HG03432 (cell line): ENCODE data around the gene ANKRD35.
"Not testable (repeated sequence)": the region's sequence is repeated elsewhere in the genome, so short reads cannot be mapped to it uniquely, and the experiment has no call there.

Experiments
- ATAC-seq: cut with Tn5 transposase; IDR thresholded peaks from one replicate; pipeline ENCODE4 v1.9.1; 2021; ENCODE audit warnings: mild to moderate bottlenecking, moderate library complexity; ENCODE audit not compliant: unreplicated experiment

Gene ANKRD35

DNA sequence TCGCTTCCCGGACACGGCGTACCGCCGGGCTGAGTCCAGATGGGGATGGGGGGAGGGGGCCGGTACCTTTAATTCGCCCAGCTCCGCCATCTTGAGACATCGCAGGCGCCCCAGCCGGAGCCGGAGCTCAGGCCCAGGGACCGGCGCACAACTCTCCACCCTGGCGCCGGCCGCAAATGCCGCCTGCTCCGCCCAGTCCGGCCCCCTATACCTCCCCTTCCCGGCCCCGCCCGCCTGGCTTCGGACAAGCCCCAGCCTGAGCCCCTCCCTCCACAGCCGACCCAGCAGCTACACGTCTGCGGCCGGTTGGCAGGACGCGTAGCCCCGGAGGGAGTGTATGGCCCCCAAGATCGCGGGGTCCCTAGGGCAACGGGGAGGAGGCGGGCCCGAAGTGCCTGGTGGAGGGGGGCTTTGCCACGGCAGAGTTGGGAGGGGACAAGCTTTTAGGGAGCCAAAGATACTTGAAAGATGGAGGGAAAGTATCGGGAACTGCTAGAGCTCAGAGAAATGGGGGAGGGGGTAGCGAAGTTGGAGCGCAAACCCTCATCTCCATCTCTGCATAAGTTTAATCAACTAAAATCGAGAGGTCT, 26.7 kb downstream of the ANKRD35 start, which contains the start of gene PIAS3:
PIAS3 (minus strand) TSS at position 181 of the 590 bp plus-strand sequence; CDS start at position 90, 91 bp downstream.
- peak; percentile 82 for ATAC-seq

DNA sequence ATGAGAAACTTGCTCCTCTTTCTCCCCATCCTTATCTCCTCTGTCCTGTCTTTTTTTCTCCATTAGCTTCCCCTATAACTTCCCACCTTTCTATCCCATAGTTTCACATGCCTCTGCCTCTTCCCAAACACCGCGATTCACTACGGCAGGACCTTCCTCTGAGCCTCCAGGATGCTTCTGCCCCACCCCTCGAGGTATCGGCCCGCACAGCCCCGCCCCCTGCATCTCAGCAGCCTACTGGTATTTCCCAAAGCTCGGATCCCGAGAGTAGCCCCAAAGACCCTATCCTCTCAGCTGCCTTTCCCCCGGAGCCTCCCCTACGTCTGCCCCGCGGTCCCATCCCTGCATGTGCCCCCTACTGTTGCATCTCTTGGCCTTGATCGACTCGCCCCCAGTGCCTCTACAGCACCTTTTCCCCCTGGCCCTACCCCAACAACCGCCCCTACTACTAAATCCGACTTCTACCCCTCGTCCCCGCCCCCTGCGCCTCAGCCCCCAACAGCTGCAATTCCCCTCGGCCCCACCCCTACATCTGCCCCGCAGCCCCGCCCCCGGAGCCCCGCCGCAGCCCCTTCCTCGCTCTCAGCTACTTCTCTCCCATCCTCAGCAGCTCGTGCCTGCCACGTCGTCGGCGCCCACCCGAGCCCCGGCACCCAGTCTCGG, 27.3 kb downstream of the ANKRD35 start:
- peak; percentile 21 for ATAC-seq

DNA sequence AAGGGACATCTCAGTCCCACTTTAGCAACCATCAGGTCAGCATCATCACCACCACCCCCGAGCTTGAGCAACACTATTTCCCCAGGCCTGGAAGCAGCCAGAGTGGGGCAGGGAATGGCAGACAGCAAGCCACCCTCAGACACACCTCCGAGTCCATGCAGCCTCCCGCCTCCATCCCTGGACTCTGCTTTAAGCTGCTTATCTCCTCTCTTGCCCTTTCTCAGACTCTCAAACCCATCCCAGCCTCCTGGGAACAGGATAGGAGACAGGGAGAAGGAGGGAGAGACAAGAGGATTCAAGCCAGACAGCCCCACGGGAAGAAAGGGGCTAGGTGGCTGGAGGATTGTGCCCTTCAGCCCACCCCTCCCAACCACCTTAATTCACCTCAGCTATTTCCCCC, 28.5 kb downstream of the ANKRD35 start:
- ATAC-seq, result no peak

DNA sequence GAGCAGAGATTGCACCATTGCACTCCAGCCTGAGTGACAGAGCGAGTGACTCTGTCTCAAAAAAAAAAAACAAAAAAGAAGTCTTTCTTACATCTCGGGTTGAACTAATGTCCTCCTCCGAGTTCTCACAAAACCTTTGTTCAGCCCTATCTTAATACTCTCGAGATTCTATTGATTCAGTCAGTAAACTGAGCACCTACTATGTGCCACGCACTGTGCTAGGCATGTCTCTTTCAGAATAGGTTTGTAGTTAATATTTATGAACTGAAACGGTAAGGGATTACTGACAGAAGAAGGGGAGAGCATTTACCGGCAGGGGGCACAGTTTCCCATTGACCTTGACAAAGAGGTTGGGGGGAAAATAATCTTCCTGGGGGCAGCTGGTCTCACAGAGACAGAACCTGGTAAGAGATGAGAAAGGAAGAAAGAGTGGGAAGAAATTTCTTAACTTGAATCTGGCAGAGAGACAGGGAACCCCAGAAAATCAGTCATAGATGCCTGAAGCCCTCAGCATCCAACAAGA, 30.2 kb downstream of the ANKRD35 start:
- no peak for ATAC-seq

DNA sequence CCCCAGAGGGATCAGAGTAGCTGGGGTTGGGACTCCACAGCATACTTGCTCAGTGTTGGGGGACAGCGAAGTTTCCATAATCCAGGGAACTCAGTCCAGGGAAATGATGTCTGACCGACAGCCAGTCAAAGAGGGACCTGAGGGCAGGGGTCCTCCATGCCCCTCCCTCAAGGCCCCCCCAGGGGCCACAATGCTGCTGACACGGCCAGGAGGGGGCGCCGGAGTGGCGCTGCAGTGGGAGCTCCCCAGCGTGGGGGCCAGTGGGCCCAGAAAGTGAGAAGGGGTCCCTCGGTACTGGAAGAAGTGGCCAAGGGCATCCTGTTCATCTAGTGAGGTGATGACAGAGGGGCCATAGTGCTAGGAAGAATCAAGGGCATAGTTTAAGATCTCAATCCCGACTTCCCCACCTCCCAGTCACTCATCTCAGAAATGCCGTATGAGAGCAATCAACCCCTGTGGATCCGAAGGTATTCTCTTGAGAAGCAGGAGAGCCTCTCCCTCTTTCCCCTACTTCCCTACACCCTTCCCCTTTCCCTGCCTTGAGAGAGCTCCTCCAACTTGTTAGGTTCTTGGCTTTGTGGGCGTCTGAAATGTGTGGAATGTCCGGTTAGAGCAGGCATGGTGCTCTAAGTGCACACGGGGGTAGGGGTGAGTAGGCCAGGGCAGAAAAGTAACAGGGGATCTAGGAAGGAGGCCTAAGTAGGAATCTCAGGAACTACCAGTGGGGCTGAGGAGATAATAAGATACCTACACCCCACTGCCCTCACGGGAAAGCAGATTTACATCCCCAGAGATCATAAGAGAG, 36.1 kb downstream of the ANKRD35 start:
- no peak for ATAC-seq

DNA sequence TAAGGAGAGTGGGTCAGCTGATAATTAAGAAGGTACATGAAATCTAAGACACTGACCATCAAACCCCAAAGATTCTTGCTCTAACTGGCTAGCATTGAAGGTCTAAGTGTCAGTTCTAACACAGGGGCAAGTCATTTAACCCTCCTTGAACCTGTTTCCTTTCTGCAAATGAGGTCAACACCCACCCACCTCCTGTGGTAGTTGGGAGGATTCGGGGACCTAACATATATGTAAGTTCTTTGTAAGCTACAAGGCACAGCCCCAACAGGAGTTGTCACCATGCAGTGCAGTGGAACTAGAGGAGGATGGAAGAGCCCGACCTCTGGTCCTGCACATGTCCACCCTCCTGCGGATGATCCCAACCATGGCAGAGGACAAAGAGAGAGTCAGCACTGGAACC, 37.8 kb downstream of the ANKRD35 start:
- ATAC-seq, result no peak

DNA sequence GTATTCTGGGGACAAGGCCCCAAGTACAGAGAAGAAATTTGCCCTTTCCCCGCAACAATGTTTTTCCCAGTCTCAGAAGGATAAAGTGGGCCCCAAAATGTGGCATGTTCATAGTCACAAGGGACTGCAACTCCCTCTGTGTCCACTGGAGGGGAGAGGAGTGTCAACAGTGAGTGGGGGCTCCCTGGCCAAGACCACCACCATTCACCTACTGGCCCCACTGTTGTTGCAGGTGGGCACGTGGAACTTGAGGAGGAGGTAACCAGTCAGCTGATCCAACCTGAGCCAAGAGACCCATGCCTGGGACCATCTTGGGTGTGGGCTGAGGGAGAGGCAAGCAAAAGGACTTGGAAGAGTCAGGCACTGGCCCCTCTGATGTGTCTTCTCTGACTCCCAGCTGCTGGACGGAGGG, 39.5 kb downstream of the ANKRD35 start:
- peak; percentile 30 for ATAC-seq

DNA sequence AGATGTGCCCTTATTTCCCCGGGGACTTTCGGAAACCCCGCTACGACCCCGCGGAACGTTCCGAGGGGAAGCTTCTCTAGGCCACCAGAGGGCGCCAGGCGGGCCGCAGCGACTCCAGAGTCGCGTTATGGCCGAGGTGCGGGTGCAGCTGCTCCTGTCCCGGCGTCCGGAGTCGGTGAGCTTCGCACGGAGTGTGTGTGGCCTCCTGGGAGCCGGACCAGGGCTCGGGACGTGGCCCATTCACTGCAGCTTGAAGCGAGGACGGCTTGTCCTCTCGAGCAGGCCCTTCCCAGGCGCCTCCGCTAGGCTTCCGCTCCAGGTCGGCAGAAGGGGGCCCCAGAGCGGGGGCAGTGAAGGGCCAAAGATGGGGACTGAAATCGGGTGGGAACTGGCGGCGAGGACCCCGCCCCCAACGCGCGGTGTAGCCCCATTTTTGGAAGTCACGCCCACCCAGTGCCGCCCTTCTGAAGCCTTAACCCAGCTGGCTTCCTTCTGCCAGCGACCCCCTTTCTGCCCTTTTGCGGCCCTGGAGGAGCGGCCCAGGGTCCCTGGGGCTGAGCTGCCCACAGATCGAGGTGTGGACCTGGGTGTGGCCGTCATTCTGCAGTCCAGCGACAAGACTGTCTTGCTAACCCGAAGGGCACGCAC, 40.0 kb downstream of the ANKRD35 start, which contains the start of gene NUDT17:
NUDT17 (plus strand) TSS at position 117 of the 648 bp plus-strand sequence; CDS start at position 128, 11 bp downstream.
- peak; percentile 73 for ATAC-seq

DNA sequence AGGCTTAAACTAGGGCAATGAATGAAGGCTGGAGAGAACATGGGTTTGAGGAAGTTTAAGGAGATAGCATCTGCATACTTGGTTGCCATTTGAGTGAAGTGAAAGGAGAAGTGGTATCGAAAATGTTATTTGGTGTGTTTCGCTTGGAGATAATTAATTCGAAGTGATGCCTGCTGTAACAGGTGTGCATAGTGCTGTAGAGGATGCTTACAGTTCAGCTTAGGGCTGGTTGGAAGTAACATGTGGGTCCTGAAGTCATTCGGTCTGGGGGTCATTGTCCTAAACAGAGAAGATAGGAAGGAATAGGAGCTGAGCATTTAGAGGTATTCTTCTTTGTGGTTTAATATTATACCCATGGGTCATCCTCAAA, 40.5 kb downstream of the ANKRD35 start:
- ATAC-seq, result peak; percentile 75

DNA sequence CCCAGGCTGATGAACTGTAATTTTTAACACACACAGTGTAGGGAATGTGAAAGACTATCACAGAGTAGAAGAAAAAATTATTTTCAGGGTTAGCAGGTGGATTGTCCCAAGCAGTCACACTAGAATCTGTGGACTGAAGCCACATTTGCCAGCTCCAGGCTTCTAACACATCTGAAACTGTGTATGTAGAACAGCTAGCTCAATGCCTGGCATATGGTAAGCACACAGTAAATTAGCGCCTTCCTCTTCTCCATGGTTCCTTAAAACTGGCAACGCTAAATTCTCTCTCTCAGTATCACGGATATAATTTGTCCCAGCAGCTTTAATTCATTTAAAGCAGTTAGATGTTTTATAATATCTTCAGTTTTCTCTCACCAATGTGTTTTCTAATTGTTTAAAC, 42.6 kb downstream of the ANKRD35 start:
- ATAC-seq, result no peak

DNA sequence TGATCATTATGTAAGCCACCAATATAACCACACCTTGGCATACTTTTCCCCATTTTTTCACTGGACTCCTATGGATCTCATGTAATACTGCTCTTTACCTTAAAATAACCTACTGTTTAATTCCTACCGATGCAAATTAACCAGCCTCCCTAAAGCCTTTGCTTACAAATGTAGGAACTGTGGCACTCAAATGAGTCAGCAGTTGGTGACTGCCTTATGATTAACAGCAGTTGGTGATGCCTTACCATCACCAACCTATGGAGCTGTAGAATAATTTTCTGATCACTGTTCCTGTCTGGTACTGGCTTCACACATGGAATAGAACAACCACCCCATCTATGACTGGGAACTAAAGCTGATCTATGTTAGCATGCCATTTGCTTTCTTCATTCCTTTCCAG, 48.0 kb downstream of the ANKRD35 start:
- no peak for ATAC-seq

DNA sequence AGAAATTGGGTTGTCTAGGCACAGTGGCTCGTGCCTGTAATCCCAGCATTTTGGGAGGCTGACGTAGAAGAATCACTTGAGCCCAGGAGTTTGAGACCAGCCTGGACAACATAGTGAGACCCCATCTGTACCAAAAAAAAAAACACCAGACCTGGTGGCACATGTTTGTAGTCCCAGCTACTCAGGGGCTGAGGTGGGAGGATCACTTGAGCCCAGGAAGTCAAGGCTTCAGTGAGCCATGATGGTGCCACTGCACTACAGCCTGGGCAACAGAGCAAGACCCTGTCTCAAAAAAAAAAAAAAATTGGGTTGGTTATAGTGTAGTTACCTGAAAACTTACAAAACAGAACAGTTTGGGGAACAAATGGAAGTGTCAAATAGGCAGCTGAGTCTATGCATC, 54.9 kb downstream of the ANKRD35 start:
- not testable (repeated sequence) for ATAC-seq

DNA sequence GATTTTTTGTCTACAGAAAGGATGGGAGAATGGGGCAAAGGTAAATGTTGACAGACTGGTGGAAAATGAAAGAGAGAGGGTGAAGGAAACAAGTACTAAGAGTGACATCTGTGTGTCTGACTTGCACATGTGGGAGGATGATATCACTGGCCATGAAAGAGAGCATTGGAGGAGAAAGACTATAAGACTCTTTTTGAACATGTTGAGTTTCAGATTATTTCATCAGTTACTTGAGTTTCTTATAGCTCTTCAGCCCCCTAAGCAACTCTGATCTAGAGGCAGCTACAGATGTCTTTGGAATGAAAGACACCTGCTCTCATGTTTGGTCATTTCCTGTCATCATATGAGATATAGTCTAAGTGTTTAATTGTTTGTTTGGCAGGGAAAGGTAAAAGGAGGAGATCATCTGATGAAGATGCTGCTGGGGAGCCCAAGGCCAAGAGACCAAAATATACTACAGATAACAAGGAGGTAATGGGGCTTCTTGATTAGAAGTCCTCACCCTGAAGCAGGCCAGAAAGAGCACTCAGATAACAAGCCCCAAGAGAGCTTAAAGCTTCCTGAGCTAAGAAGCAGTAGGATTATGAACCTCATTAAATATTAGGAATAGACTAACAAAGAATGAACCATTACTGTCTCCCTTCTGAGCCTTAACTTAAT, 57.2 kb downstream of the ANKRD35 start:
- no peak for ATAC-seq

DNA sequence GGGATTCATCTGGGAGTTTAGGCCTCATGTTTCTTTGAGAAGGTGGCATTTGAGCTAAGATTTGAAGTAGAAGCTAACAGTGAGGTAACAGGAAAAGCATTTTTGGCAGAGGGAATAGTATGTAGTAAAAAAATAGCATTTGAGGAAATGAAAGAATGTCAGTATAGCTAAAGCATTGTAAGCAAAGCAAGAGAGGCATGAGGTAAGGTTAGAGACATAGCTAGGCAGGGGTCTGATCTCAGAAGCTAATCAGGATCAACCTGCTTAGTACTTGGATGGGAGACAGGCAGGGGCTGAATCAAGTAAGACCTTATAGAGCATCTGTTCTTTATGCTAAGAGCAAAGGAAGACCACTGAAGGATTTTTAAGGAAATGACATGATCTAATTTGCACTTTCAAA, 57.7 kb downstream of the ANKRD35 start:
- no peak for ATAC-seq

DNA sequence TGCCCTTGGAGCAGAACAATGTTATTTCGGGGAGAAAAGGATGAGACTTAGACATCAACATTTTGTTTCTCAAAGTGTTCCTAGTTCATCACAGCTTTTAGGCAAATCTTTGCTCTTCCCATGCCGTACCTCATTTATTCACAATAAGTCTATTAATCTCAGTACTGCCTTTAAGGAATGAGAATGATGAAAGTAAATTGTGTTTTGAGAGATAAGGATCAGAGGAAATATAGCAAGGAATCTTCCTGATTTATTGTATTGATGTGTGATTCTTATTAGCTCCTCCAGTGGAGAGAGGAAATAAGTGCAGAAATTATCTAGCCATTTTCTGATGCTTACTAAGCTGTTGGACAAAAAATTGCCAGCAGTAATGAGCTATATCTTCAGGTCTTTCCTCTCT, 59.6 kb downstream of the ANKRD35 start:
- ATAC-seq, result no peak

DNA sequence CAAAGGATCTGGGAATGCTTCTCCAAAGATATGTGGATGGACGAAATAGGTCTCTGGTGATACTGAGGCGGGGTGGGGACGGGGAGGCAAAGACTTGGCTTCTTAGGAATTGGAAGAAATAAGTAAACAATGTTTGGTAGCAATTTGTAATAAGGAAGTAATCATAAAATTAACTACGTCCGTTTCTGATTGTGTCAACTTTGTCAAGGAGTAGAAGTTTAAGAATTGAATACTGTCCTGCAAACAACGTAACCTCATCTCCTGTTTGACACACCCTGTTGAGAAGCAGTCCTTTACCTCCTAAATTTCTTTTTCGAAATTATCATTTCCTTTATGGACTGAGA, 61.2 kb downstream of the ANKRD35 start:
- ATAC-seq, result no peak

DNA sequence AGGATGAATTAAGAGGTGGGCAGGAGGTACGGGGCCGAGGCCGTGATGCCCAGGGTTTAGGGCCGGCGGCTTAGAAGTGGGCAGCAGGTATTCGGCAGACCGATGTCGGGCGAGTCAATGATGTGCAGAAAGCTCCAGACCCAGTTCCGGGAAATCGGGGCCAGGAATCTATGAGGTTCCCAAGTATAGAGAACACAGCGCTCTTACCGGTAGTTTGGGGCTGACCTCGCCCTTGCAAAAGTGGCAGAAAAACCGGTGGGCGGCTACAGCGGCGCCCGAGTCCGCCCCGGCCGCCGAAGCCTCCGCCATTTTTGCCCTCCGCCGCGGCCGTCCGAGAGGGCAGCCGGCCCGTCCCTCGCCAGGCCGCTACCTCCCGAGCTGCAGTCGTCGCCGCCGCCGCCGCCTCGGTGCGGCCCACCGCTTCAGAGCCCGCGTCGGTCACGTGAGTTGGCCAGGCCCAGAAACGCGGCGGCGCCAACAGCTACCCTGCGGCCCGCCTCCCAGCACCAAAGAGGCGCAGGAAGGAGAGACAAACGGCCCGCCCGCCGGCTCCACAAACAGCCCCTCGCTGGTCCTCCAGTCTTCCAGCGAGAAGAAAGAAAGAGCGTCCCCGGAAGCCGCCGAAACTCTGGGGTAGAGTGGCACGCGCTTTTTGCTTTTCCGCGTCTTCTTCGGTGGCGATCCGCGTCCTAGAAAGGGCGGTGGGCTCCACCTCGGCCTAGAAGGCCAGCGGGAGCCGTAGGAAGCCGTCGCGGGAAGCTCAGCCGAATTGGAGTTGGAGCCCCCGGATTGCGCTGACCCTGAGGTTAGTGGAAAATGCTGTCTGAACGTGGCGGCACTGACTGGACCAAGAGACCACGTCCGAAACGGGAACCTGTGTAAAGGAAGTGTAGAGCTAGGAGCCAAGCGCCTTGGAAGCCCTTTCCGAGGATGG, 61.8 kb downstream of the ANKRD35 start, which contains the start of the genes POLR3C and RNF115:
POLR3C (plus strand) TSS at position 636 of the 934 bp plus-strand sequence. CDS start 1,577 bp downstream, outside the sequence.
RNF115 (minus strand) TSS at position 531 of the 934 bp plus-strand sequence; CDS start at position 309, 222 bp downstream.
- ATAC-seq, result peak; percentile 91

DNA sequence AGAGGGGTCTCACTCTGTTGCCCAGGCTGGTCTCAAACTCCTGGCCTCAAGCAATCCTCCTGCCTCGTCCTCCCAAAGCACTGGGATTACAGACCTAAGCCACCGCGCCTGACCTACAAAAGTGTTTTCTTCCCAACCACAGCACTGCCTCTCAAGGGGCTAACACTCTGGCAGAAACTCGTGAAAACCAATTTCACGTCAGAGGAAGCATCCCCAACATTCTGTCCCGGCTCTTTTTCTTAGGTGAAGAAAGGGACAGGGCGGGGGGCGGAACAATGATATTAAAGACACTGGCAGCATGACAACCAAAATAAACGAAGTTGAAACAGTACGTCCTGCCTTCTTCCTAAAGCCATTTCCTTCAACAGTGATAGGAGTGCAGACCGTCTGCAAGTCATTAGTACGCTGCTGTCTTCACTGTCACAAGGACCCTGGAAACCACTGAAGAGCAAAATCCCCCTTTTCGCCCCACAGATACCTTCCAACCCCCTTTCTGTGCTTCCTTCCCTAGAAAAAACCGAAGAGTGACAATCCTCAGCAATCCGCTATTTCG, 62.8 kb downstream of the ANKRD35 start:
- not testable (repeated sequence) for ATAC-seq

DNA sequence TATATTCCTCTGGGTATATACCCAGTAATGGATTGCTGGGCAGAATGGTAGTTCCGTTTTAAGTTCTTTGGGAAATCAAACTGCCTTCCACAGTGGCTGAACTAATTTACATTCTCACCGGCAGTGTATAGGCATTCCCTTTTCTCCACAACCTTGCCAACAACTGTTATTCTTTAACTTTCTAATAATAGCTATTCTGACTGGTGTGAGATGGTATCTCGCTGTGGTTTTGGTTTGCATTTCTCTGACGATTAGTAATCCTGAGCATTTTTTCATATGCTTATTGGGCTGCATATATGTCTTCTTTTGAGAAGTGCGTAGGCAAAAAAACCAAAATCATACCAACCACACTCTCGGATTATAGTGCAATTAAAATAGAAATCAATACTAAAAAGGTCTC, 67.6 kb downstream of the ANKRD35 start:
- not testable (repeated sequence) for ATAC-seq
